AG10803 (cell line): ENCODE measurements around the gene ZNF30.

Experiments used
- DNase-seq: peaks from one replicate; pipeline ENCODE4 v3.0.0; 2010; ENCODE audit warnings: low read depth
- H3K4me3 ChIP-seq: 2 replicates; pipeline ENCODE4 v1.5.1; 2011; ENCODE audit warnings: mild to moderate bottlenecking, low read length, control low read depth
- CTCF ChIP-seq: conservative IDR thresholded peaks from 2 replicates; pipeline ENCODE4 v1.5.1; 2011; ENCODE audit warnings: mild to moderate bottlenecking, low read length, control low read depth, inconsistent platforms

ZNF30 gene

DNA sequence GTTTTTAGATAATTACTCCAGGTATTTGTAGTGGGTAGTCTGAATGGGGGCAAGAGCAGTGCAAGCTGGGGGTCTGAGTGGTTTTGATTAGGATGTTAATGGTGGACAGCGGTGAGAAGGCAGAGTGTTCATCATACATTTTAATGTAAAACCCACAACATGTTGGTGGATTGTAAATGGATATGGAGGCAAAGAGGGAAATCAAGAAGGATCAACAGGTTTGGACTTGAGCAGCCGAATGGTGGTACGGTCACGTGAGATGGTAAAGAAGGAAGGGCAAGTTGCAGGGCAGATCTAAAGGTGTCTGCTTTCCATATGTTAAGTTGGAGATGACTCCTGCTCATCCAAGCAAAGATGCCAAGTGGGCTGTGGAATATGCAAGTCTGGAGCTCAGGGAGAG lies 9.5 kb downstream of the ZNF30 start:
- TF ChIP-seq CTCF: no peak
- no peak overlapping the region for H3K4me3 ChIP-seq

GRCh38 chr19:34938886-34939285 lies 12.2 kb downstream of the ZNF30 start:
- TF ChIP-seq CTCF: no peak
- DNase-seq: no peak
- no peak overlapping the region for H3K4me3 ChIP-seq

More for the DNA sequence above, 9.5 kb downstream of the ZNF30 start:
- no peak for DNase-seq

- DNase-seq: no peak
- no peak for TF ChIP-seq CTCF
- H3K4me3 ChIP-seq: no peak overlapping the region
Observed at GRCh38 chr19:34943861-34944573, 17.3 kb downstream of the ZNF30 start.

- no peak for TF ChIP-seq CTCF
- no peak for DNase-seq
- no peak overlapping the region for H3K4me3 ChIP-seq
Observed at GRCh38 chr19:34953092-34953491, 26.4 kb downstream of the ZNF30 start.

DNA sequence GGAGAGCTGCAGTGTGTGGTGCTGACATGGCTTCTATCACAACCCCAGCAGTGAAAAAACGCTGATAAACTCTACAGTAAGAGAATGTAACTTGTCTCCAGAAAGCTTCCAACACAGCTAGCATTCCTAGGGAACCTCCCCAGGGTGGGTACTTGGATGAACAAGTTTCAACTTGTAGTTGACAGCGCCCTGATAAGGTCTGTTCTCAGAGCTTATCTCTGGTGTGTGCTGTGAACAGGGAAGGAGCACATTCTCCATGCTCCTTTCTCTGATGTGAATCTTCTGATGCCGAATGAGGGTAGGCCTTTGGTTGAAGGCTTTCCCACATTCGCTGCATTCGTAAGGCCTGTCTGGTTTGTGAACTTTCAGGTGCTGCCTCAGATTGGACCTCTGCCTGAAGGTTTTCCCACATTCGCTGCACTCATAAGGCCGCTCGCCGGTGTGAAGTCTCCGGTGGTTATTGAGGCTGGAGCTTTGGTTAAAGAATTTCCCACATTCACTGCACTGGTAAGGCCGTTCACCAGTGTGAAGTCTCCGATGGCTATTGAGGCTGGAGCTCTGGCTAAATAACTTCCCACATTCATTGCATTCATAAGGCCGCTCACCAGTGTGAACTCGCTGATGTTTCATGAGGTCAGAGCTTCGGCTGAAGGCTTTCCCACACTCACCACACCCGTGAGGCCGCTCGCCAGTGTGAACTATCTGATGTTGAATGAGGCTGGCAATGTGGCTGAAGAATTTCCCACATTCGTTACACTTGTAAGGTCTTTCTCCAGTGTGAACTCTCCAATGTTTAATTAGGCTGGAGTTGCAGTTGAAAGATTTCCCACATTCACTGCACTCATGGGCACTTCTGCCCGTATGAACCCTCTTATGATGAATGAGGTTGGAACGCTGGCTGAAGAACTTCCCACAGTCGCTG lies 31.4 kb downstream of the ZNF30 start:
- H3K4me3 ChIP-seq: no peak overlapping the region
- no peak for TF ChIP-seq CTCF
- DNase-seq: no peak

DNA sequence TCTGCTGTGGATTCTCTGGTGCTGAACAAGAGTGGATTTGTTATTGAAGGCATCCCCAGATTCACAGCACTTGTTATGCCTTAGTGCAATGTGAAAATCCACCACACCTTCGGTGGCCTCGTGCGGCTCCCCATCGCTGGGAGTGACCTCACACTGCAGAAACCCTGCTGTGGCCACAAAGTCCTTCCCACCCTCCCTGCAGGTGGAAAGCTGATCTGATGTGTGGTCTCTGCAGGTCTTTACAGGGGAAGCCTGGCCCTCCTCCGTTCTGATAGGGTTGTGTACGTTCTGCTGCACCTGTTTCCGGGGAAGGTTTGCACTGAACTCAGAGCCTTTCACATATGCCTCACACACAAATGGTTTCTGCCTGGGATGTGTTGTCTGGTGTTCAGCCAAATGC lies 32.3 kb downstream of the ZNF30 start:
- no peak overlapping the region for H3K4me3 ChIP-seq
- no peak for DNase-seq
- no peak for TF ChIP-seq CTCF
